ENCODE results near the gene CIT. TPM values are rescaled to one million over a fixed set of nuclear protein-coding genes. Genes with fewer than 3 reads are reported as not detected.

Gene CIT
- polyA plus RNA-seq, 3 donors = 0.03 TPM; not detected in 2

- Mint-ChIP-seq H3K27me3 (ENCODE audit: low read depth in 3 of 3) (no peaks in the 10 kb centered on the region), H3K4me1 (no peaks in the 10 kb centered on the region), H3K9me3 (no peaks in the 10 kb centered on the region), H3K27ac (no peak overlapping the region), H3K4me3 (no peak overlapping the region), H3K36me3 (peaks cover 50 to 82% of the 10 kb centered on the region in 2 donors)
- no peaks in the 10 kb centered on the region for H3K27me3 ChIP-seq (ENCODE audit: control insufficient read depth in 2 of 2, insufficient read depth in 2 of 2, low read length in 2 of 2)
- H2AFZ ChIP-seq (ENCODE audit: insufficient read depth, low read depth, low read length, poor library complexity, severe bottlenecking) = no peak overlapping the region
- no peak for TF ChIP-seq CTCF (IDR thresholded peaks at IDR 0.05)
- 100% methylated on average over 1 of the region's 4 CpGs for WGBS (ENCODE audit: insufficient coverage)
- no peak overlapping the region for H3K4me3 ChIP-seq (replicated peaks in 1 of 3; ENCODE audit: low read depth in 2 of 3, low read length in 3 of 3)
- no peak overlapping the region for H3K27ac ChIP-seq (ENCODE audit: low read depth in 1 of 2, low read length in 2 of 2)
- H3K36me3 ChIP-seq (replicated peaks in 1 of 2; ENCODE audit: control insufficient read depth in 1 of 2, insufficient read depth in 2 of 2, low read length in 2 of 2) = peaks cover 18 to 79% of the 10 kb centered on the region in 2 donors
- H4K20me1 ChIP-seq (ENCODE audit: insufficient read depth, low read length) = no peaks in the 10 kb centered on the region
- H3K9ac ChIP-seq (ENCODE audit: insufficient read depth, low read length, poor library complexity, severe bottlenecking) = no peak overlapping the region
- no peaks in the 10 kb centered on the region for H3K79me2 ChIP-seq (ENCODE audit: insufficient read depth, low read length)
- H3K4me1 ChIP-seq (ENCODE audit: control insufficient read depth in 1 of 2, insufficient read depth in 2 of 2, low read length in 2 of 2) = no peaks in the 10 kb centered on the region
- no peak for DNase-seq
- intact Hi-C loops (cut with micrococcal nuclease) = no loop called here
- no peaks in the 10 kb centered on the region for H3K9me3 ChIP-seq (replicated peaks in 1 of 2; ENCODE audit: control insufficient read depth in 1 of 2, insufficient read depth in 1 of 2, low read length in 2 of 2)
- no peak overlapping the region for H3K4me2 ChIP-seq (replicated peaks; ENCODE audit: extremely low read depth, low read length, poor library complexity, severe bottlenecking)
Observed at GRCh38 chr12:119725523-119725922, 151.6 kb downstream of the CIT start.

GRCh38 chr12:119721306-119721705 is 155.8 kb downstream of the CIT start:
- Histone ChIP-seq H3K9ac (ENCODE audit: insufficient read depth, low read length, poor library complexity, severe bottlenecking) (no peak overlapping the region), H2AFZ (ENCODE audit: insufficient read depth, low read depth, low read length, poor library complexity, severe bottlenecking) (no peak overlapping the region), H4K20me1 (ENCODE audit: insufficient read depth, low read length) (no peaks in the 10 kb centered on the region), H3K4me3 (replicated peaks in 1 of 3; ENCODE audit: low read depth in 2 of 3, low read length in 3 of 3) (no peak overlapping the region), H3K36me3 (replicated peaks in 1 of 2; ENCODE audit: control insufficient read depth in 1 of 2, insufficient read depth in 2 of 2, low read length in 2 of 2) (peaks cover 31 to 76% of the 10 kb centered on the region in 2 donors), H3K4me2 (replicated peaks; ENCODE audit: extremely low read depth, low read length, poor library complexity, severe bottlenecking) (no peak overlapping the region), H3K9me3 (replicated peaks in 1 of 2; ENCODE audit: control insufficient read depth in 1 of 2, insufficient read depth in 1 of 2, low read length in 2 of 2) (no peaks in the 10 kb centered on the region), H3K4me1 (ENCODE audit: control insufficient read depth in 1 of 2, insufficient read depth in 2 of 2, low read length in 2 of 2) (no peaks in the 10 kb centered on the region), H3K27me3 (ENCODE audit: control insufficient read depth in 2 of 2, insufficient read depth in 2 of 2, low read length in 2 of 2) (no peaks in the 10 kb centered on the region), H3K79me2 (ENCODE audit: insufficient read depth, low read length) (no peaks in the 10 kb centered on the region), H3K27ac (ENCODE audit: low read depth in 1 of 2, low read length in 2 of 2) (no peak overlapping the region)
- no peak overlapping the region for H3K27ac Mint-ChIP-seq
- H3K4me1 Mint-ChIP-seq = no peaks in the 10 kb centered on the region
- no peaks in the 10 kb centered on the region for H3K27me3 Mint-ChIP-seq (ENCODE audit: low read depth in 3 of 3)
- WGBS (ENCODE audit: insufficient coverage) = 96% methylated on average over 2 of the region's 4 CpGs
- TF ChIP-seq CTCF (IDR thresholded peaks at IDR 0.05) = no peak
- H3K36me3 Mint-ChIP-seq = peaks cover 58 to 87% of the 10 kb centered on the region in 2 donors
- no peak for DNase-seq
- H3K9me3 Mint-ChIP-seq = no peaks in the 10 kb centered on the region
- no peak overlapping the region for H3K4me3 Mint-ChIP-seq
- intact Hi-C loops (cut with micrococcal nuclease) = no loop called here
